Activated gamma-delta T cell treated with Interleukin-2 at 50 U/mL for 16 hours (primary cell): ENCODE measurements around the gene CECR2.

Experiments
- DNase-seq: peaks from one replicate; pipeline ENCODE4 v3.0.0-alpha.2; 2020

CECR2 gene

DNA sequence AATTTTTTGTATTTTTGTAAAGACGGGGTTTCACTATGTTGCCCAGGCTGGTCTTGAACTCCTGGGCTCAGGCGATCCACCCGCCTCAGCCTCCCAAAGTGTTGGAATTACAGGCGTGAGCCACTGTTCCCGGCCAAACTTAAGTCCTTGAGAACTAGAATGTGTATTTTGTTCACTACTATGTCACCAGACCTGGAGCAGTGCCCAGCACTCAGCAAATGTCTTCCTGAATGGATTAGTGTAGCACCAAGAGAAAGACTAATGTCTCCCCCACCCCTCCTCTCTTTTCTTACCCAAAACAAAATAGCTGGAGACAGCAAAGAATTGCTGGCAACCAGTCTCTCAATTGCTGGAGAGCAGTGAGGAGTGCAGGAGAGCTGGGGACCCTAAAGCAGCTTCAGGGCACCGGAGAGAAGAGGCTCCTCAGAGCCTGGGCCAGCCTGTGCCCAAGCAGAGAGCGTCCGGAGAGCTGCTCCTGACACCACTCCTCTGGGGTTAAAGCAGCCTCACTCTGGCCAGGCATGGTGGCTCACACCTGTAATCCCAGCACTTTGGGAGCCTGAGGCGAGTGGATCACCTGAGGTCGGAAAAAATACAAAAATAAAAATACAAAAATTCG lies 209.0 kb downstream of the CECR2 start:
- no peak for DNase-seq

DNA sequence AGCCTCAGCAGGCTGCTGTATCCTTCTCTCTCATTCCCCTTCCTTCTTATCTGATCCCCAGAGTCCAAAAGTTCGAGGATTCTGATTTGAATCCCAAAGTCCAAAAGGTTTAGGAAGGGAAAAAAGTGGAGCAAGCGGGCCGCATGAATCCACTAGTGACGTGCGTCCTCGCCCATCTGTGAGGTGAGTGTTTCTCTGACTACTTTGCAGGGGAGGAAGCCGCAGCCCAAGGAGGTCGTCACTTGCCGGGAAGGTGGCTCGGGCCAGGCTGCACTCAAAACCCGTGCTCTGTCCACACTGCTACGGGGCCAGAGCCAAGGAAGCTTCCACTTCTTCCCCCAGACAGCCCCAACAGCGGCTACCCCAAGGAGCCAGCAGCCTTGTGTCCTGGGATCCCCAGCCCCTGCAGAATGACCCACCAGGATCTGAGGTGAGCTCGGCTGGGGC lies 210.3 kb downstream of the CECR2 start:
- no peak for DNase-seq

DNA sequence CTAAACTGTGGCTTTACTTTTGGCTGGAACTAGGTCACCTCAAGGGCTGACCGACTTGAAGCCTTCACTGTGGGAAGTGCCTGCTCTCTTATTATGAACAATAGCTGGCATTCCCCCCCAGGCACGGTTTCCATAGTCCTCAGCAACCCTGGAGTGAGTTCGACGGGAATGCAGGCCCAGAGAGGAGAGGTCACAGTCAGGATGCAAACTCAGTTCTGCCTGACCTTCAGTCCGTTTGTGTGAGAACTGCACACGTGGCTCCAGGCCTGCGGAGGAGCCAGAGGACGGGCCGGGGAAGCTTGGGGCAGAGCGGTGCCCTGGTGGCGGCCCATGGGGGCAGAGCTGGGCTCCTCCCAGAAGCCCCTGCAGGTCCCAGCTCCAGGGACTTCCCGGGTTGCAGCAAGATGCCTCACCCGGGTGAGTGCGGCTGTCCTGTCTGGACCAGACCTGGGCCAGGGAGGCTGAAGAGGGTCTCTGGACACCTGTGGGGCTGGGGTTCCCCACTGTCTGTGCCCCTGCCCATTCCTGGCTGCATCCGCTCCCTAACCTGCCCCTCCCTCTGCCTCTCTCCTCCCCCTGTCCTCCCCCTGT lies 211.3 kb downstream of the CECR2 start:
- DNase-seq = no peak

DNA sequence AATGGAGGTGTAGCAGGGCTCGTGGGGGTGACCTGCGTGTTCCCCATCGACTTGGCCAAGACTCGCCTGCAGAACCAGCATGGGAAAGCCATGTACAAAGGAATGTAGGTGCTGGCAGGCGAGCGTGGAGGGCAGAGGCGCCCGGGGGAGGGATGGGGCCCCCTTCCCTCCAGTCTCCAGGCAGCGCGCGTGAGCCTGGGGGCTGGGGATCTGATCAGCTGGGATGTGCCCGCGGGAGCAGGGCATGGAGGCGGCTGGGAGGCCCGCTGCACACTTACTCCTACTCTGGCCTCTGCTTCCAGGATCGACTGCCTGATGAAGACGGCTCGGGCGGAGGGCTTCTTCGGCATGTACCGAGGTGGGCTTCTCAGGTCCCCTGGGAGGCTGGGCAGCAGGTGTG lies 211.8 kb downstream of the CECR2 start:
- DNase-seq = no peak

DNA sequence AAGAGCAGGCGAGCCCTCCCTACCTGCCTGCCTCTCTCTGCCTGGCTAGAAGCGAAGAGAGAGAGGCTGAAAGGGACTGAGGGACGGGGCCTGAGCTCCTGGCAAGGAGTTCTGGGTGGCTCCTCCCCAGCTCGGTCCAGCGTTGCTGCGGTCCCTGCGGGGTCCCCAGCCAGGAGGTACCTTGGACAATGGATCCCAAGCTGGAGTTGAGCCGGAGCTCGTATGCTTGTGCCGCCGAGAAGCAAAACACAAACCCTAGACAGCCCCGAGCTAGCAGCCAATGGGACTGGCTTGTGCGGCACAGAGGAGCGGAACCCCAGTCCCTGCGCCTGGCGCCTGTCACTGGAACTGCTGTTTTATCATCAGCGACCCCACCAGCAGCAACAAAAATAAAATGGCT lies 212.4 kb downstream of the CECR2 start:
- DNase-seq = no peak

DNA sequence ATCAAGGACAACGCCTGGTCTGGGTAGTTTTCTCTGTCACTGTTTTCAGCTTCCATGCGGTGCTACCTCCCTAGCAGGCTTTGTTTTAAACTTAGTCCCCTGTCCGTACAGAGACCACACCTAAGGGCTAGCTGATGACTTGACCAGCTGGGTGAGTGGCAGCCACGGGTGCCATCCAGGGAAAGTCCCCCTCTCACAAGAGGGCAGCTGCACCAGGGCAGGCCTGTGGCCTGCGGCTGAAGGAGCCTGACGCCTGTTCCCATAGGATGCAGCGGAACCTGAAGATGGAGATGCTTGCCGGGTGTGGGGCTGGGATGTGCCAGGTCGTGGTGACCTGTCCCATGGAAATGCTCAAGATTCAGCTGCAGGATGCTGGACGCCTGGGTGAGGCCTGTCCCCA lies 213.9 kb downstream of the CECR2 start:
- no peak for DNase-seq

DNA sequence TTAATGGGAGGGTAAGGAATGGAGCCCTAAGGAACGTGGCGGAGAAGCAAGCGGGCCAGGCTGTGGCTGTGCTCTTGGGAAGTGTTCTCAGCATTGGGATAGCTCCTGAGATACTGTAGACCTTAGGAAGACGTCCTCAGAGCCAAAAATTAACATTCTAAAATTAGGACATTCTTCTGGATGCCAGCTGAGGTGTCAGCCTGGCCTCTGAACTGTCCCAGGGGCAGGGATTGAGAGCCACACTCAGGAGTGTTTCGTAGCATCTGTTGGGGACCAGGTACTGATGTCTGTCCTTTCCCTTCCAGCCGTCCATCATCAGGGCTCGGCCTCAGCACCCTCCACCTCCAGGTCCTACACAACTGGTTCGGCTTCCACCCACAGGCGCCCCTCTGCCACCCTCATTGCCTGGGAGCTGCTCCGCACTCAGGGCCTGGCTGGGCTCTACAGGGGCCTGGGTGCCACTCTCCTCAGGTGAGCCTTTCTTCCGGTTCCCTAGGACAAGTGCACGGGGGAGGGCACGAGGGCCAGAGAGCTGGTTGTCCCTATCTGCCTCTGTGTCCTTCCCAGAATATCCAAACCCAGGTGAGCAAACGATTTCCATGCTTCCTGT lies 217.7 kb downstream of the CECR2 start:
- DNase-seq = no peak

DNA sequence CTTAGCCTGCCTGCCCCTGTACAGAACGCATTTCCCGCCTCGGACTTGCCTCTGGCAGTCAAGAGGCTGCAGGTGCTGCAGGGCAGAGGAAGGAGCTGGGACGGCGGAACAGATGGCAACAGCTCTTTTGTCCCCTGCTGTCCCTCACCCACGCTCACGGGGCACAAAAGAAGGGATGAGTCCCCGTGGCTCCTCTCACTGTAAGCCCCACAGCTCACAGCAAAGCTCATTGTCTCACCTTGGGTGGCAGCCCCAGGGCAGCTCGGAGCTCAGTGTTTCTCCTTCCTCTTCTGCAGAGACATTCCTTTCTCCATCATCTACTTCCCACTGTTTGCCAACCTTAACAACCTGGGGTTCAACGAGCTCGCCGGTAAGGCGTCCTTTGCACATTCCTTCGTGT lies 218.4 kb downstream of the CECR2 start:
- no peak for DNase-seq

DNA sequence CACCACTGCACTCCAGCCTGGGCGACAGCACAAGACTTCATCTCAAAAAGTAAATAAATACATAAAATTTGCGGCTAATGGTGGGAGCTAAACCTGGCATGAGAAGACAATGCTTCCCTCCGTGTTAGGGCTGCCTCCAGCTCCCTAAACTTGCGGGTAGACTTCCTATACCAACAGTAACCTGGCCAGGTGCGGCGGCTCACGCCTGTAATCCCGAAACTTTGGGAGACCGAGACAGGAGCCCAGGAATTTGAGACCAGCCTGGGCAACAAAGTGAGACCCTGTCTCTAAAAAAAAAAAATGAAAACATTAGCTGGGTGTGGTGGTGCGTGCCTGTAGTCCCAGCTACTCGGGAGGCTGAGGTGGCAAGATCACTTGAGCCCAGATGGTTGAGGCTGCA lies 219.3 kb downstream of the CECR2 start:
- no peak for DNase-seq

DNA sequence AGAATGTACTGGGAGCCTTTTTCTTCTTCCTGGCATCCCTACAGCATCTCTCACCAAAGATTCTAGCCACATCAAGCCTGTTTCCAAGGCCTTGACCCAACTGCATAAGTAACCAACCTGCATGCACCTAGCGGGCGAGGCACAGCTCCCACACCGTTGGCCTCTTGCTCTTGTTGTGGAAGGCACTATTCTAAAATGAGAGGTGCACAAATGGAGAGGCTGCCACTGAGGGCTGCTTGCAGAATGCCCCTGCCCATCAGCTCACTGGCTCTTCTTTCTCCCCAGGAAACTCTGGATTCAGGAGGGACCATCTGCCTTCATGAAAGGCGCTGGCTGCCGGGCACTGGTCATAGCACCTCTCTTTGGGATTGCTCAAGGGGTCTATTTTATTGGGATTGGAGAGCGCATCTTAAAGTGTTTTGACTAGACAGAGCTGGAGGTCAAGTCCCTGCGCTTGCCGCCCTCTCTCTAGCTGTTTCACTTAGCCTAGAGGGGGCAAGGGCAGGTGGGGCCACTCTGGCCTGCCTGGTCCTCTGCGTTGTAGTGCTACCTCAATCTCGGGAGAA lies 220.6 kb downstream of the CECR2 start:
- no peak for DNase-seq

DNA sequence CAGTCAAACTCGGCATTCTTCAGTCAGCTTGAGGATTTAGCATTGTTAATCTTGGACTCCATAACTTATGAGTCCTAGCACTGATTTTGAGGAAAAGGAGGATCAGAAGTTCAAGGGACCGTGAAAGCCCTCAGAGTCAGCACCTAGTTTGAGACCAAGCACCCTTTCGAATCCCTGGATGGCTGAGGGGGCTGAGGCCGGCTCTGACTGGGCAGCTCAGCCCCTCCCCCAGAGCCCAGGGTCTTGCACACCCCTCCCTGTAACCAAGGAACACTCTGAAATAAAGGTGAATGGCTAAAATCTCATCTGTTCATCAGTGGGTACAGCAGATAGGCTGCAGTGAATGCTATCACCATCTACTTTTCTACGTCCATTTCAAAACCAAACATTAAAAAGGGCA lies 221.3 kb downstream of the CECR2 start:
- no peak for DNase-seq

DNA sequence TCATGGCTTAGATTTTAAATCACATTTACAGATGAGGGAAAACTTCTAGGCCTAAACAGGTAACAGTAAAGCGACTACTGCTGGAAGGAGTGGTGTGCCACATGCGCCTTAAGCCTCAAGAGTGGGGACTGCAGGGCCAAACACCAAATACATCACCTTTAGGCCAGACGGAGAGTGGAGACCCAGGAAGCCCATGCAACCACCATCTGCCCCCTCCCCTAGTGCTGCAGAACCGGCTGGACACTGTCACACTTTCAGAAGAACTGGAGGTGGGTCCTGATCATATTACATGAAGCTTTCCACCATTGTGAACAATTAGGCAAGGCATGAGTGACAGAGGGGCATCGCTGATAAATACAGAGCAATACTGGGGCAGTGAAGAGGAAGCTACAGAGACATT lies 222.9 kb downstream of the CECR2 start:
- DNase-seq = no peak

DNA sequence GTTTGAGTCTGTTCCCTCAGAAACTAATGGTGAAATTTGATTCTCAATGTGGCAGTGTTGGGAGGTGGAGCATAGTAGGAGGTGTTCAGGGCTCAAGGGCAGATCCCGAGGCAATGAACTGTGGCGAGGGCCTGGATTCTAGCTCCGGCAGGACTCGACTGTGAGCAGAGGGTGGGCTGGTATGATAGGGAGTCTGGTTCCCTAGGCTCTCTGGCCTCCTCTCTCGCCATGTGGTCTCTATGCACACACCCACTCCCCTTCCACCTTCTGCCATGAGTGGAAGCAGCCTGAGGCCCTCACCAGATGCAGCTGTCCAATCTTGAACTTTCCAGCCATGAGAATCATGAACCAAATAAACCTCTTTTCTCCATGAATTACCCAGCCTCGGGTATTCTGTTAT lies 227.0 kb downstream of the CECR2 start:
- DNase-seq = no peak

DNA sequence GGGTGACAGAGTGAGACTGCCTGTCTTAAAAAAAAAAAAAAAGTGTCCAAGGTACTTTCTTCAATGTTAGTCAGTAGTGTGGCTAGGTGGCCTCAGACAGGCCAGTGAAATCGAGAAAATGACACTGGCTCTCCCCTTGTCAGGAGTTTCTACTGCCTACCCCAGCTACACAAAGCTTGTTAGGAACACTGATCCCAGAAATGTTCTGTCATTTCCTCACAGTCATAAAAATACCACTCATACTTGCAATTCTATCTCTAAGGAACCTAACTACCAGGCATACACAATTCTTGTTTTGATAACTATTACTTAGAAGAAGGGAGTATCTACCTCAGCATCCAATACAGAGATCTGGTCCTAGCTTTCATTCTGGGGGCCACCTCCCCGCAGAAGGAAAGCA lies 228.0 kb downstream of the CECR2 start:
- DNase-seq = no peak

DNA sequence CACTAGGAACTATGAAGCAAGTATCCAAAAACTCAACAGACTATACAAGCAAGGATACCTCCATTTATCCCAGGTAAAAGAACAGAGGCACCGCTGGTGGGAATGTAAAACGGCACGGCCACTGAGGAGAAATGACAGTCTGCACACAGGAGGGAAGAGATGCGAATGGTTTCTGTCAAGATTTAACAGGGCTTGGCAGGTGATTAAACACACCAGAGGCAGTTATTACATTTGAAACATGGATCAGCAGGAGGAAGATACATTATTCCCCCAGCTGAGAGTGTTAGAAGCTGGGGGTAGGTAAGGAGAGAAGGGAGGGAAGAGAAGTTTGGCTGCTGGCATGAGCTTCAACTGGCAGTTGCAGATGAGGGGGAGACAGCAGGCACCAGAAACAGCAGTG lies 229.1 kb downstream of the CECR2 start:
- DNase-seq = no peak

DNA sequence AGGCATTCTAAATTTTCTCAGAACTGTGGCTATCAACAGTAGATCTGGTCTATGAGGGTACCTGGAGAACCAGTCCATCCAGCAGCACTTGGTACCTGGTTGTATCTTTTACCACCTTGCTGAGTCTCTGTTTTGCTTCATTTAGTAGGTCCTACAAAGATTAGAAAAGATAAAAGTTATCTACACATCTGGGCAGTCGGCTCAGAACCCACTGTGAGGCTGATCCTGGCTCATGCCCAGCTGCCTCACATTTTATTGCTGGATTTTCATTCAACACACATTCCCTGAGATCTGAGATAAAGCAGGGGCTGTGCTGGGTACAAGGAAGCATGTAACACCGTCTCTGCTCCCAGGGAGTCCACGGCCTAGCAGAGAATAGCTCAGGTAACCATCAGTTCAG lies 231.8 kb downstream of the CECR2 start:
- no peak for DNase-seq

DNA sequence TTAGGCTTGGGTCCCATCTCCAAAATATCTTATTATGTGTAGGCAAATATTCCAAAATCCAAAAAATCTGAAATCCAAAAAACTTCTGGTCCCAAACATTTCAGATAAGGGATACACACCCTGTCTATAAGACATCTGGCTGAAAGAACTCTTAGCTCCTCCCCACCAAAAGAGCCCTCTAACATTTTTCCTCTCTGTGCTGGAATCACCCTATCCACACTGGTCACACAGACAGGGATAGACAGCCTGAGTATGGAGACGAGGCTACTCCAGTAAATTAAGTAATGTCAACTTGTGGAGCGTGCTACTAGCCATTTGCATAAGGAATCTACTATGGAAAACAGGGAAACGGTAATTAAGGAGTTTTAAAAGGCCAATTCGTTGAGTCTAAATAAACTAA lies 234.4 kb downstream of the CECR2 start:
- no peak for DNase-seq

DNA sequence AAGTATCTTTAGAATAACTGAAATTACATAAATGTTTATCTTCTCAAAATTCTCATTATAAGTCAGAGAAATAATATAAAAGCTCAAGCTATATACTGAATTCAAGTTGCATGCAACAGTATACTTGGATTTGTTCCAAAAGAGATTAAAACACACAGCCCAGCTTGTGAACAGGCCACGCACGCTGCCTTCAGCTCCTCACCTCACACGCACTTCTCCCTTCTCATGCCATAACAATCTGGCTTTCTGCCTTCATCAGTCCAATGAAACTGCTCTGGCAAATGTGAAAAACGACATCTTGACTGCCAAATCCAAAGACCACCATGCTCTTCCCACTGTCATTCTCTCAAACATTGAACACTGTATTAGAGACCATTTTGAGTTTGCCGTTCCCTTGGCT lies 237.2 kb downstream of the CECR2 start:
- DNase-seq = no peak
